Measurements from ENCODE around the gene NLRP6. TPM values are rescaled to one million over a fixed set of nuclear protein-coding genes. Genes with fewer than 3 reads are reported as not detected.

NLRP6 gene
- total and polyA plus RNA-seq, 2 experiments from 2014 or later = 1.4 TPM; not detected in 1

DNA sequence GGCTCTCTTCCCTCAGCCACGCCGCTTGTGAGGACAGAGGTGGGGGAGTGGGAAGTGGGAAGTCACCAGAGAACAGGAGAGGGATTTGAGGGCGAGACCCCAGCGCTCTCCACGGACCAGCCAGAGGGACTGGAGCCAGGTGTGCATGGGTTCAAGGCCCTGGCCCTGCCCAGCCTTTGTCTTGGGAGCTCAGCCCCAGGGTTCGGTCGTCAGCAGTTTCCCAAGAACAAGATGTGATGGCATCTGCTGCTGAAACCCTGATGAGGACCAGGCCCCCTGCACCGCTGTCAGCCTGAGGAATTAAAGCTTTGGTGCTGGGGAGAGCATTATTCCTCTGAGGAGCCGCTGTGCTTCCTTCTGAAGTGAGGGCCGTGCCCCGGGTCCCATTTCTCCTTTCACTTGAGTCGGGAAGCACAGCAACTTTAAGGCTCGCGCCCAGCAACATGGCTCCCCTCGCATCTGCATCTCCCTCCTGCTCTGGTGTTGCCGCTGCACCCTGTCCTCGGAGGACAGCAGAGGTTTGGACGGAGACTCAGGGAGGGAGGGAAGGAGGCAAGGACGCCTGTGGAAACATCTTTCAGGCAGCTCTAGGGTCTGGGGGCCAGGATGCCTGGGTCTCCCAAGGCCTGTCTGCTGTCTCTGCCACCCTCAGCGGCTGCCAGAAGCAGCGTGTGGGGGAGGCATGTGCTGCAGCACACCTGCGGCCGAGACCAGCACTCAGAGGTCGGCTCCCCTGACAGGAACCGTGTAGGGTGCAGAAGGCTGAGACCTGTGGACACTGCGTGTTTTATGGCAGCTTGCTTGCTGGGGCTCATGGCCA is 17.4 kb downstream of the NLRP6 start:
- no peaks in the 10 kb centered on the region for H3K9me2 ChIP-seq (replicated peaks; ENCODE audit: insufficient read depth)
- no peaks in the 10 kb centered on the region for H4K20me1 ChIP-seq (ENCODE audit: insufficient read depth, poor library complexity, severe bottlenecking)
- H3K79me2 ChIP-seq = no peaks in the 10 kb centered on the region
- no peak overlapping the region for H3K27ac ChIP-seq
- H3K27me3 ChIP-seq = no peaks in the 10 kb centered on the region
- TF ChIP-seq, protein P1, sequence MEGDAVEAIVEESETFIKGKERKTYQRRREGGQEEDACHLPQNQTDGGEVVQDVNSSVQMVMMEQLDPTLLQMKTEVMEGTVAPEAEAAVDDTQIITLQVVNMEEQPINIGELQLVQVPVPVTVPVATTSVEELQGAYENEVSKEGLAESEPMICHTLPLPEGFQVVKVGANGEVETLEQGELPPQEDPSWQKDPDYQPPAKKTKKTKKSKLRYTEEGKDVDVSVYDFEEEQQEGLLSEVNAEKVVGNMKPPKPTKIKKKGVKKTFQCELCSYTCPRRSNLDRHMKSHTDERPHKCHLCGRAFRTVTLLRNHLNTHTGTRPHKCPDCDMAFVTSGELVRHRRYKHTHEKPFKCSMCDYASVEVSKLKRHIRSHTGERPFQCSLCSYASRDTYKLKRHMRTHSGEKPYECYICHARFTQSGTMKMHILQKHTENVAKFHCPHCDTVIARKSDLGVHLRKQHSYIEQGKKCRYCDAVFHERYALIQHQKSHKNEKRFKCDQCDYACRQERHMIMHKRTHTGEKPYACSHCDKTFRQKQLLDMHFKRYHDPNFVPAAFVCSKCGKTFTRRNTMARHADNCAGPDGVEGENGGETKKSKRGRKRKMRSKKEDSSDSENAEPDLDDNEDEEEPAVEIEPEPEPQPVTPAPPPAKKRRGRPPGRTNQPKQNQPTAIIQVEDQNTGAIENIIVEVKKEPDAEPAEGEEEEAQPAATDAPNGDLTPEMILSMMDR (IDR thresholded peaks at IDR 0.05; ENCODE audit: poor library complexity) = no peak
- TF ChIP-seq EZH2phosphoT487 (IDR thresholded peaks at IDR 0.05; ENCODE audit: low read depth, severe bottlenecking, unreplicated experiment) (no peak), EZH2 (IDR thresholded peaks at IDR 0.05; ENCODE audit: borderline replicate concordance) (no peak)
- H3K36me3 ChIP-seq (replicated peaks; ENCODE audit: insufficient read depth, low read depth) = no peaks in the 10 kb centered on the region
- no peak overlapping the region for H3K4me2 ChIP-seq
- no peak for DNase-seq (ENCODE audit: low spot score)
- peaks cover 4% of the 10 kb centered on the region for H3K4me1 ChIP-seq (ENCODE audit: insufficient read depth)
- 79% methylated on average over 26 of the region's 26 CpGs for WGBS (ENCODE audit: low lambda C conversion rate, missing lambda C conversion rate)
- H3K9me3 ChIP-seq (ENCODE audit: low read depth) = no peaks in the 10 kb centered on the region
- H3K4me3 ChIP-seq = no peak overlapping the region
- no peak overlapping the region for H2AFZ ChIP-seq

DNA sequence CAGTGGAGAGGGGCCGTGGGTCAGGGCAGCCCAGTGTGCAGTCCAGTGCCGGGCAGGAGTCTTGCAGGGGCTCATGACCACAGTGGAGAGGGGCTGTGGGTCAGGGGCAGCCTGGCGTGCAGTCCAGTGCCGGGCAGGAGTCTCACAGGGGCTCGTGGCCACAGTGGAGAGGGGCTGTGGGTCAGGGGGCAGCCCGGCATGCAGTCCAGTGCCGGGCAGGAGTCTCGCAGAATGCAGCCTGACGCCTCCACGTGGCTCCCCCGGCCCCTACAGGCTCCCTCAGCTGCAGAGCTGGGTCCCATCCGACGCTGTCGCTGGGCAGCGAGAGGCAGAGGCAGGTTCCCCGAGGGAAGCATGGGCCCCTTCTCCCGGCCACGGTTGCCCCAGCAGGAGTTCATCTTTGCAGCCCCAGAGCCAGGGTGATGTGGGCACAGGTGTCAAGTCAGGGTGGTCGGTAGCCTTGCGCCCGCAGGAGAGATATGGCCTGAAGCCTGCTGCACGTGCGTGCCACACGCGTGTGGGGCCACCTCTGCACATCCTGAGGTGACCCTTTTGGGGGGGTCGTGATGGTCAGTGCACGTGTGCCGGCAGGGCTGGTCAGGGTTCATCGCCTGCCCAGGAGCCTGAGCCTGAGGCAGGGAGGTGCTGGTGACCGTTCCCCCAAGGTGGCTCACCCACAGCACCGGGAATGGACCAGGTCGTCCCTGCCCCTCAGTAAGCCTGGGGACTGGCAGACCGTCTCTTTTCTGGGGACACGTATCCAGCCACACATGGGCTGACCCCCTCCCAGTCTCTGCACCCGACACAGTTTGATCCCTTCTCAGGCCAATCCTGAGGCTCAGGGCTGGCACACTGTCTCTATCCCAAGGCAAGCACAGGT is 18.2 kb downstream of the NLRP6 start:
- H3K9me2 ChIP-seq (replicated peaks; ENCODE audit: insufficient read depth) = no peaks in the 10 kb centered on the region
- no peak for DNase-seq (ENCODE audit: low spot score)
- H3K27me3 ChIP-seq = no peaks in the 10 kb centered on the region
- H3K36me3 ChIP-seq (replicated peaks; ENCODE audit: insufficient read depth, low read depth) = no peaks in the 10 kb centered on the region
- H3K4me2 ChIP-seq = no peak overlapping the region
- no peaks in the 10 kb centered on the region for H4K20me1 ChIP-seq (ENCODE audit: insufficient read depth, poor library complexity, severe bottlenecking)
- no peak overlapping the region for H3K4me3 ChIP-seq
- TF ChIP-seq, protein P1 (IDR thresholded peaks at IDR 0.05; ENCODE audit: poor library complexity) = no peak
- TF ChIP-seq EZH2 (IDR thresholded peaks at IDR 0.05; ENCODE audit: borderline replicate concordance) (no peak), EZH2phosphoT487 (IDR thresholded peaks at IDR 0.05; ENCODE audit: low read depth, severe bottlenecking, unreplicated experiment) (no peak)
- 93% methylated on average over 35 of the region's 35 CpGs for WGBS (ENCODE audit: low lambda C conversion rate, missing lambda C conversion rate)
- H2AFZ ChIP-seq = no peak overlapping the region
- H3K27ac ChIP-seq = no peak overlapping the region
- no peaks in the 10 kb centered on the region for H3K9me3 ChIP-seq (ENCODE audit: low read depth)
- peaks cover 3% of the 10 kb centered on the region for H3K4me1 ChIP-seq (ENCODE audit: insufficient read depth)
- no peaks in the 10 kb centered on the region for H3K79me2 ChIP-seq

DNA sequence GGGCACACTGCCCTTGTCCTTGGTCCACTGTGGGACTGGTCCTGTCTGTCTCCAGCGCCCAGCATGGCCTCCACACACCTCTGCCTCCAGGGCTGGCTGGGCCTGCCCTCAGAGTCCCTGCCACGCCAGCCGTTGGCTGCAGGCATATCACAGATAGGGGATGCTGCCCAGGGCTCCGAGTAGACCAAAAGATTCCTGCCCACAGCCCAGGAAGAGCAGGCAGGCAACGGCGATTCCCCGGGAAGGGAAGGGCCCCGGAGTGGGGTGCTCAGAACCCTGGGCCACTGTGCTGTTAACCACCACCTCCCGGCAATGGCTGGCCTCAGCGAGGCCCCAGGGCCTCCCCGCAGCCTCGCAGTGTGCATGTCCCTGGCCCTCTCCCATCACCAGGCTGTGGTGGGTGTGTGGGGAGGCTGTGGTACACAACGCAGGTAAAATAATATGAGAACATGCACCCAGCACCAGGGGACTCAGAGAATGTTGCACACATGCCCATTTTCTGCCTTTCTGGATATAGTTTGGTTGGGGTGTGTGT is 18.9 kb downstream of the NLRP6 start:
- no peaks in the 10 kb centered on the region for H3K27me3 ChIP-seq
- no peak overlapping the region for H3K4me3 ChIP-seq
- H3K9me3 ChIP-seq (ENCODE audit: low read depth) = no peaks in the 10 kb centered on the region
- peaks cover 3% of the 10 kb centered on the region for H3K4me1 ChIP-seq (ENCODE audit: insufficient read depth)
- no peaks in the 10 kb centered on the region for H3K36me3 ChIP-seq (replicated peaks; ENCODE audit: insufficient read depth, low read depth)
- no peak overlapping the region for H3K4me2 ChIP-seq
- TF ChIP-seq EZH2 (IDR thresholded peaks at IDR 0.05; ENCODE audit: borderline replicate concordance) = no peak
- TF ChIP-seq, protein P1 (IDR thresholded peaks at IDR 0.05; ENCODE audit: poor library complexity) = no peak
- TF ChIP-seq EZH2phosphoT487 (IDR thresholded peaks at IDR 0.05; ENCODE audit: low read depth, severe bottlenecking, unreplicated experiment) = no peak
- no peaks in the 10 kb centered on the region for H4K20me1 ChIP-seq (ENCODE audit: insufficient read depth, poor library complexity, severe bottlenecking)
- no peaks in the 10 kb centered on the region for H3K79me2 ChIP-seq
- no peak overlapping the region for H3K27ac ChIP-seq
- WGBS (ENCODE audit: low lambda C conversion rate, missing lambda C conversion rate) = 86% methylated on average over 13 of the region's 13 CpGs
- no peak for DNase-seq (ENCODE audit: low spot score)
- H2AFZ ChIP-seq = no peak overlapping the region
- H3K9me2 ChIP-seq (replicated peaks; ENCODE audit: insufficient read depth) = no peaks in the 10 kb centered on the region

Measured in hepatocyte (in vitro differentiated cells).